Hepatocyte (in vitro differentiated cells): ENCODE data around the gene KCNJ1.

ENCODE experiments used
- EZH2 ChIP-seq: fragments of 200-600 bp; sonication (generic); IDR thresholded peaks from 2 replicates; pipeline ENCODE4 v1.6.1; 2016; ENCODE audit warnings: antibody characterized with exemption, mild to moderate bottlenecking, borderline replicate concordance
- TF ChIP-seq, protein P1 (sequence below): fragments of 200-600 bp; sonication (generic); IDR thresholded peaks from 2 replicates; pipeline ENCODE4 v1.5.1; 2016; ENCODE audit warnings: antibody characterized with exemption, mild to moderate bottlenecking; ENCODE audit not compliant: poor library complexity

DNA sequence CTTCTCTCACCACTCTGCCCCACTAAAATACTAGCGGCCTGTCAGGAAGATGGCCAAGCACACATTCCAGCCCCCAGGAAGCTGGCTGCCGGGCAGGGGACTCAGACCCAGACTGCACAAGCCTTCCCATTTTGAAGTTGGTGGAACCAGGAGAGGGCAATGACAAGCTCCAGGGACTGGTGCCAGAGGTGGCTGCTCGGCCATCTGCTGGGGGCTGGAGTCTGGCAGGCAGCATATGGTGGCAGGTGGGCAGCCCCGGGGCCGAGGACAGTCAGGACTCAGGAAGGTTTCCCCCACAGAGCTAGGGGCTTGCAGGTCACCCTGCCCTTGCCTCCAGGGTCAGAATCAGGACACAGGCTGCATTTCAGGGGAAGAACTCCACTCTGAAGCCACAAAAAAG lies 46.7 kb upstream of the KCNJ1 start:
- no peak for TF ChIP-seq EZH2
- TF ChIP-seq, protein P1, sequence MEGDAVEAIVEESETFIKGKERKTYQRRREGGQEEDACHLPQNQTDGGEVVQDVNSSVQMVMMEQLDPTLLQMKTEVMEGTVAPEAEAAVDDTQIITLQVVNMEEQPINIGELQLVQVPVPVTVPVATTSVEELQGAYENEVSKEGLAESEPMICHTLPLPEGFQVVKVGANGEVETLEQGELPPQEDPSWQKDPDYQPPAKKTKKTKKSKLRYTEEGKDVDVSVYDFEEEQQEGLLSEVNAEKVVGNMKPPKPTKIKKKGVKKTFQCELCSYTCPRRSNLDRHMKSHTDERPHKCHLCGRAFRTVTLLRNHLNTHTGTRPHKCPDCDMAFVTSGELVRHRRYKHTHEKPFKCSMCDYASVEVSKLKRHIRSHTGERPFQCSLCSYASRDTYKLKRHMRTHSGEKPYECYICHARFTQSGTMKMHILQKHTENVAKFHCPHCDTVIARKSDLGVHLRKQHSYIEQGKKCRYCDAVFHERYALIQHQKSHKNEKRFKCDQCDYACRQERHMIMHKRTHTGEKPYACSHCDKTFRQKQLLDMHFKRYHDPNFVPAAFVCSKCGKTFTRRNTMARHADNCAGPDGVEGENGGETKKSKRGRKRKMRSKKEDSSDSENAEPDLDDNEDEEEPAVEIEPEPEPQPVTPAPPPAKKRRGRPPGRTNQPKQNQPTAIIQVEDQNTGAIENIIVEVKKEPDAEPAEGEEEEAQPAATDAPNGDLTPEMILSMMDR, result no peak
